ENCODE measurements around the gene FBXO30. TPM values are rescaled to one million over a fixed set of nuclear protein-coding genes. Genes with fewer than 3 reads are reported as not detected.

Gene FBXO30
- total and polyA plus RNA-seq, 9 of the 15 experiments (the other 6 are each of a cell fraction or from before 2014, with no cell fraction given), result 3.6 to 12.8 (median 7.1) TPM

GRCh38 chr6:145813285-145814034 is 1.1 kb downstream of the FBXO30 start (continued):
- TF ChIP-seq ZNF551 (CRISPR knock-in tag; IDR thresholded peaks at IDR 0.05) (no peak), ZNF436 (CRISPR knock-in tag; IDR thresholded peaks at IDR 0.05) (no peak), SMARCA5 (IDR thresholded peaks at IDR 0.05) (no peak), RBM34 (IDR thresholded peaks at IDR 0.05; ENCODE audit: borderline replicate concordance, insufficient read depth, low read length) (no peak), MECOM (CRISPR knock-in tag; IDR thresholded peaks at IDR 0.05) (no peak), SRF (CRISPR knock-in tag; IDR thresholded peaks at IDR 0.05) (no peak), ARNT (IDR thresholded peaks at IDR 0.05) (peak in 1 of 2 experiments; percentile 63; a peak in 2 of 4 replicates), DNMT1 (IDR thresholded peaks at IDR 0.05) (no peak), SNIP1 (IDR thresholded peaks at IDR 0.05; ENCODE audit: low read depth) (0 out of 2 replicates have a peak, but pooled peaks have one; percentile 11), ATF7 (IDR thresholded peaks at IDR 0.05) (peak; percentile 66; the same call in 1 of the 2 replicates), GATAD2A (IDR thresholded peaks at IDR 0.05) (no peak), ZNF121 (CRISPR knock-in tag; conservative IDR thresholded peaks at IDR 0.05) (no peak), VEZF1 (CRISPR knock-in tag; IDR thresholded peaks at IDR 0.05) (no peak), AFF1 (IDR thresholded peaks at IDR 0.05; ENCODE audit: low read depth in 1 of 2, partially characterized antibody in 2 of 2) (peak; percentile 26 to 38), ZNF589 (CRISPR knock-in tag; IDR thresholded peaks at IDR 0.05; ENCODE audit: low read depth) (peak; percentile 6; the same call in 1 of the 2 replicates), ZNF707 (CRISPR knock-in tag; conservative IDR thresholded peaks at IDR 0.05) (no peak), ZBTB9 (CRISPR knock-in tag; IDR thresholded peaks at IDR 0.05) (no peak), RFX5 (IDR thresholded peaks at IDR 0.05; ENCODE audit: low read depth, low read length) (no peak), ZNF184 (CRISPR knock-in tag; IDR thresholded peaks at IDR 0.05) (no peak), NFE2 (IDR thresholded peaks at IDR 0.05; ENCODE audit: low read depth) (peak; percentile 97), POLR2H (tag; IDR thresholded peaks at IDR 0.05; ENCODE audit: low read depth) (peak; percentile 60; the same call in 1 of the 2 replicates), ETV5 (CRISPR knock-in tag; IDR thresholded peaks at IDR 0.05; ENCODE audit: low read depth) (no peak), PHF20 (IDR thresholded peaks at IDR 0.05; ENCODE audit: partially characterized antibody) (no peak), RBM25 (IDR thresholded peaks at IDR 0.05; ENCODE audit: low read depth, low read length, severe bottlenecking) (no peak)

Data from K562 (cell line).